GM23338 (cell line): ENCODE data around the gene SNAPC4. TPM values are rescaled to one million over a fixed set of nuclear protein-coding genes. Genes with fewer than 3 reads are reported as not detected.

Source experiments
- ATAC-seq: fragments of 200-7000 bp; cut with Tn5 transposase; 3 replicates; pipeline ENCODE4 v1.9.1; 2020
- DNase-seq: peaks from one replicate; pipeline ENCODE4 v3.0.0-alpha.2; 2015; ENCODE audit warnings: low spot score
- H2AFZ ChIP-seq: fragments of 200-600 bp; sonication (generic); 2 replicates; pipeline ENCODE4 v1.8.0; 2016; ENCODE audit warnings: antibody characterized with exemption, mild to moderate bottlenecking, moderate library complexity
- H3F3A ChIP-seq: fragments of 200-600 bp; sonication (generic); replicated peaks from 2 replicates; pipeline ENCODE4 v1.8.0; 2017; ENCODE audit warnings: antibody characterized with exemption, mixed run types, low read depth
- H3K27ac ChIP-seq: fragments of 200-600 bp; sonication (generic); 2 replicates; pipeline ENCODE4 v1.6.1; 2016; ENCODE audit warnings: low read depth
- H3K27me3 ChIP-seq: fragments of 200-600 bp; sonication (generic); 2 replicates; pipeline ENCODE4 v1.8.0; 2016; ENCODE audit warnings: mild to moderate bottlenecking, mixed run types, moderate library complexity; ENCODE audit not compliant: insufficient read depth
- H3K36me3 ChIP-seq: fragments of 200-600 bp; sonication (generic); 2 replicates; pipeline ENCODE4 v1.8.0; 2016; ENCODE audit warnings: mild to moderate bottlenecking; ENCODE audit not compliant: insufficient read depth
- H3K4me1 ChIP-seq: fragments of 200-600 bp; sonication (generic); 2 replicates; pipeline ENCODE4 v1.8.0; 2016; ENCODE audit warnings: mild to moderate bottlenecking, moderate library complexity; ENCODE audit not compliant: insufficient read depth
- H3K4me2 ChIP-seq: fragments of 200-600 bp; sonication (generic); 2 replicates; pipeline ENCODE4 v1.7.1; 2017; ENCODE audit warnings: mixed run types
- H3K4me3 ChIP-seq: fragments of 200-600 bp; sonication (generic); 2 replicates; pipeline ENCODE4 v1.6.1; 2016; ENCODE audit warnings: mixed run types
- H3K79me2 ChIP-seq: fragments of 200-600 bp; sonication (generic); replicated peaks from 2 replicates; pipeline ENCODE4 v1.8.0; 2017; ENCODE audit warnings: mild to moderate bottlenecking; ENCODE audit not compliant: insufficient read depth
- H3K9me2 ChIP-seq: fragments of 200-600 bp; sonication (generic); 2 replicates; pipeline ENCODE4 v1.8.0; 2017; ENCODE audit not compliant: insufficient read depth
- H4K20me1 ChIP-seq: fragments of 200-600 bp; sonication (generic); replicated peaks from 2 replicates; pipeline ENCODE4 v1.8.0; 2017; ENCODE audit warnings: mild to moderate bottlenecking; ENCODE audit not compliant: insufficient read depth
- H3K27ac Mint-ChIP-seq: 2 replicates; pipeline ENCODE4 v1.8.0; 2020; ENCODE audit warnings: inconsistent platforms, mild to moderate bottlenecking, moderate library complexity, mixed read lengths
- H3K27me3 Mint-ChIP-seq: 3 replicates; pipeline ENCODE4 v1.8.0; 2022; ENCODE audit warnings: low read depth, mild to moderate bottlenecking, moderate library complexity, mixed read lengths, inconsistent platforms; ENCODE audit not compliant: insufficient read depth, poor library complexity
- H3K36me3 Mint-ChIP-seq: 3 replicates; pipeline ENCODE4 v1.8.0; 2021; ENCODE audit warnings: low read depth, mild to moderate bottlenecking, inconsistent platforms, moderate library complexity, mixed read lengths
- H3K4me1 Mint-ChIP-seq: 3 replicates; pipeline ENCODE4 v1.8.0; 2020; ENCODE audit warnings: mild to moderate bottlenecking, inconsistent platforms, mixed read lengths
- H3K4me3 Mint-ChIP-seq: 3 replicates; pipeline ENCODE4 v1.8.0; 2021; ENCODE audit warnings: moderate library complexity, mild to moderate bottlenecking, inconsistent platforms, mixed read lengths
- H3K9me3 Mint-ChIP-seq: 3 replicates; pipeline ENCODE4 v1.8.0; 2020; ENCODE audit warnings: moderate library complexity, mild to moderate bottlenecking, inconsistent platforms, mixed read lengths
- CREB1 ChIP-seq: fragments of 250-450 bp; sonication (Bioruptor Pico); IDR thresholded peaks from 2 replicates; pipeline ENCODE4 v1.5.0; 2020; ENCODE audit warnings: low read depth, mild to moderate bottlenecking, moderate library complexity
- CTCF ChIP-seq, 2 experiments: fragments of 200-600 bp in 1 of 2; sonication (generic) in 1 of 2; conservative IDR thresholded peaks; 2 replicates each; pipeline versions ENCODE4 v1.5.1 to v1.6.1; 2016 to 2017; ENCODE audit warnings: antibody characterized with exemption in 2 of 2, low read depth in 2 of 2, mild to moderate bottlenecking in 2 of 2, moderate library complexity in 1 of 2
- ETS1 ChIP-seq: IDR thresholded peaks from 2 replicates; pipeline ENCODE4 v1.6.1; 2016; ENCODE audit warnings: antibody characterized with exemption
- EZH2 ChIP-seq: fragments of 200-600 bp; sonication (generic); IDR thresholded peaks from one replicate; pipeline ENCODE4 v1.8.0; 2017; ENCODE audit warnings: antibody characterized with exemption, mild to moderate bottlenecking, low read depth; ENCODE audit not compliant: unreplicated experiment
- EZH2phosphoT487 ChIP-seq: fragments of 200-600 bp; sonication (generic); IDR thresholded peaks from one replicate; pipeline ENCODE4 v1.8.1; 2018; ENCODE audit warnings: antibody characterized with exemption; ENCODE audit not compliant: unreplicated experiment
- JUNB ChIP-seq: IDR thresholded peaks from one replicate; pipeline ENCODE4 v1.6.1; 2016; ENCODE audit warnings: antibody characterized with exemption; ENCODE audit not compliant: unreplicated experiment
- STAT1 ChIP-seq: IDR thresholded peaks from one replicate; pipeline ENCODE4 v1.6.1; 2016; ENCODE audit warnings: antibody characterized with exemption; ENCODE audit not compliant: unreplicated experiment
- ZNF331 ChIP-seq: fragments of 250-450 bp; sonication (Bioruptor Pico); IDR thresholded peaks from 2 replicates; pipeline ENCODE4 v1.5.0; 2020; ENCODE audit warnings: low read depth, mild to moderate bottlenecking, moderate library complexity
- polyA plus RNA-seq: library from polyadenylated mRNA; unstranded; fragments of >200 nt; fragmentation: Nextera tagmentation; extraction: Ambion mirVana; gene quantifications from 2 replicates; pipeline ENCODE4 v1.2.1, GENCODE V29; 2016
- total RNA-seq: library from RNA; depleted of rRNA; stranded (reverse); fragments of >200 nt; shearing (Covaris generic); gene quantifications from 2 replicates; pipeline ENCODE4 v1.2.3, GENCODE V29; 2014
- TF ChIP-seq, protein P1 (sequence below): IDR thresholded peaks from one replicate; pipeline ENCODE4 v1.6.1; 2018; ENCODE audit warnings: antibody characterized with exemption; ENCODE audit not compliant: unreplicated experiment
- TF ChIP-seq, protein P2 (sequence below): fragments of 250-450 bp; sonication (Bioruptor Pico); IDR thresholded peaks from 2 replicates; pipeline ENCODE4 v1.5.0; 2020; ENCODE audit warnings: mild to moderate bottlenecking, moderate library complexity

The SNAPC4 gene
- total and polyA plus RNA-seq, 2 experiments from 2014 or later = 8.8 to 22.7 TPM

- peaks cover 1% of the 10 kb centered on the region for H3K27me3 Mint-ChIP-seq
- no peak overlapping the region for H2AFZ ChIP-seq
These were observed 20.1 kb downstream of the SNAPC4 start for GRCh38 chr9:136379891-136380290.

More at GRCh38 chr9:136379891-136380290, 20.1 kb downstream of the SNAPC4 start:
- H3K4me1 ChIP-seq = no peaks in the 10 kb centered on the region
- no peak for TF ChIP-seq EZH2
- TF ChIP-seq CTCF (conservative IDR thresholded peaks at IDR 0.05; ENCODE audit: low read depth in 2 of 2) = no peak
- no peak for TF ChIP-seq EZH2phosphoT487
- TF ChIP-seq, protein P1, sequence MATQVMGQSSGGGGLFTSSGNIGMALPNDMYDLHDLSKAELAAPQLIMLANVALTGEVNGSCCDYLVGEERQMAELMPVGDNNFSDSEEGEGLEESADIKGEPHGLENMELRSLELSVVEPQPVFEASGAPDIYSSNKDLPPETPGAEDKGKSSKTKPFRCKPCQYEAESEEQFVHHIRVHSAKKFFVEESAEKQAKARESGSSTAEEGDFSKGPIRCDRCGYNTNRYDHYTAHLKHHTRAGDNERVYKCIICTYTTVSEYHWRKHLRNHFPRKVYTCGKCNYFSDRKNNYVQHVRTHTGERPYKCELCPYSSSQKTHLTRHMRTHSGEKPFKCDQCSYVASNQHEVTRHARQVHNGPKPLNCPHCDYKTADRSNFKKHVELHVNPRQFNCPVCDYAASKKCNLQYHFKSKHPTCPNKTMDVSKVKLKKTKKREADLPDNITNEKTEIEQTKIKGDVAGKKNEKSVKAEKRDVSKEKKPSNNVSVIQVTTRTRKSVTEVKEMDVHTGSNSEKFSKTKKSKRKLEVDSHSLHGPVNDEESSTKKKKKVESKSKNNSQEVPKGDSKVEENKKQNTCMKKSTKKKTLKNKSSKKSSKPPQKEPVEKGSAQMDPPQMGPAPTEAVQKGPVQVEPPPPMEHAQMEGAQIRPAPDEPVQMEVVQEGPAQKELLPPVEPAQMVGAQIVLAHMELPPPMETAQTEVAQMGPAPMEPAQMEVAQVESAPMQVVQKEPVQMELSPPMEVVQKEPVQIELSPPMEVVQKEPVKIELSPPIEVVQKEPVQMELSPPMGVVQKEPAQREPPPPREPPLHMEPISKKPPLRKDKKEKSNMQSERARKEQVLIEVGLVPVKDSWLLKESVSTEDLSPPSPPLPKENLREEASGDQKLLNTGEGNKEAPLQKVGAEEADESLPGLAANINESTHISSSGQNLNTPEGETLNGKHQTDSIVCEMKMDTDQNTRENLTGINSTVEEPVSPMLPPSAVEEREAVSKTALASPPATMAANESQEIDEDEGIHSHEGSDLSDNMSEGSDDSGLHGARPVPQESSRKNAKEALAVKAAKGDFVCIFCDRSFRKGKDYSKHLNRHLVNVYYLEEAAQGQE = no peak
- no peak for TF ChIP-seq CREB1
- TF ChIP-seq STAT1 = no peak
- TF ChIP-seq ZNF331 (CRISPR knock-in tag) = no peak
- no peak for TF ChIP-seq ETS1
- TF ChIP-seq JUNB = no peak
- TF ChIP-seq, protein P2, sequence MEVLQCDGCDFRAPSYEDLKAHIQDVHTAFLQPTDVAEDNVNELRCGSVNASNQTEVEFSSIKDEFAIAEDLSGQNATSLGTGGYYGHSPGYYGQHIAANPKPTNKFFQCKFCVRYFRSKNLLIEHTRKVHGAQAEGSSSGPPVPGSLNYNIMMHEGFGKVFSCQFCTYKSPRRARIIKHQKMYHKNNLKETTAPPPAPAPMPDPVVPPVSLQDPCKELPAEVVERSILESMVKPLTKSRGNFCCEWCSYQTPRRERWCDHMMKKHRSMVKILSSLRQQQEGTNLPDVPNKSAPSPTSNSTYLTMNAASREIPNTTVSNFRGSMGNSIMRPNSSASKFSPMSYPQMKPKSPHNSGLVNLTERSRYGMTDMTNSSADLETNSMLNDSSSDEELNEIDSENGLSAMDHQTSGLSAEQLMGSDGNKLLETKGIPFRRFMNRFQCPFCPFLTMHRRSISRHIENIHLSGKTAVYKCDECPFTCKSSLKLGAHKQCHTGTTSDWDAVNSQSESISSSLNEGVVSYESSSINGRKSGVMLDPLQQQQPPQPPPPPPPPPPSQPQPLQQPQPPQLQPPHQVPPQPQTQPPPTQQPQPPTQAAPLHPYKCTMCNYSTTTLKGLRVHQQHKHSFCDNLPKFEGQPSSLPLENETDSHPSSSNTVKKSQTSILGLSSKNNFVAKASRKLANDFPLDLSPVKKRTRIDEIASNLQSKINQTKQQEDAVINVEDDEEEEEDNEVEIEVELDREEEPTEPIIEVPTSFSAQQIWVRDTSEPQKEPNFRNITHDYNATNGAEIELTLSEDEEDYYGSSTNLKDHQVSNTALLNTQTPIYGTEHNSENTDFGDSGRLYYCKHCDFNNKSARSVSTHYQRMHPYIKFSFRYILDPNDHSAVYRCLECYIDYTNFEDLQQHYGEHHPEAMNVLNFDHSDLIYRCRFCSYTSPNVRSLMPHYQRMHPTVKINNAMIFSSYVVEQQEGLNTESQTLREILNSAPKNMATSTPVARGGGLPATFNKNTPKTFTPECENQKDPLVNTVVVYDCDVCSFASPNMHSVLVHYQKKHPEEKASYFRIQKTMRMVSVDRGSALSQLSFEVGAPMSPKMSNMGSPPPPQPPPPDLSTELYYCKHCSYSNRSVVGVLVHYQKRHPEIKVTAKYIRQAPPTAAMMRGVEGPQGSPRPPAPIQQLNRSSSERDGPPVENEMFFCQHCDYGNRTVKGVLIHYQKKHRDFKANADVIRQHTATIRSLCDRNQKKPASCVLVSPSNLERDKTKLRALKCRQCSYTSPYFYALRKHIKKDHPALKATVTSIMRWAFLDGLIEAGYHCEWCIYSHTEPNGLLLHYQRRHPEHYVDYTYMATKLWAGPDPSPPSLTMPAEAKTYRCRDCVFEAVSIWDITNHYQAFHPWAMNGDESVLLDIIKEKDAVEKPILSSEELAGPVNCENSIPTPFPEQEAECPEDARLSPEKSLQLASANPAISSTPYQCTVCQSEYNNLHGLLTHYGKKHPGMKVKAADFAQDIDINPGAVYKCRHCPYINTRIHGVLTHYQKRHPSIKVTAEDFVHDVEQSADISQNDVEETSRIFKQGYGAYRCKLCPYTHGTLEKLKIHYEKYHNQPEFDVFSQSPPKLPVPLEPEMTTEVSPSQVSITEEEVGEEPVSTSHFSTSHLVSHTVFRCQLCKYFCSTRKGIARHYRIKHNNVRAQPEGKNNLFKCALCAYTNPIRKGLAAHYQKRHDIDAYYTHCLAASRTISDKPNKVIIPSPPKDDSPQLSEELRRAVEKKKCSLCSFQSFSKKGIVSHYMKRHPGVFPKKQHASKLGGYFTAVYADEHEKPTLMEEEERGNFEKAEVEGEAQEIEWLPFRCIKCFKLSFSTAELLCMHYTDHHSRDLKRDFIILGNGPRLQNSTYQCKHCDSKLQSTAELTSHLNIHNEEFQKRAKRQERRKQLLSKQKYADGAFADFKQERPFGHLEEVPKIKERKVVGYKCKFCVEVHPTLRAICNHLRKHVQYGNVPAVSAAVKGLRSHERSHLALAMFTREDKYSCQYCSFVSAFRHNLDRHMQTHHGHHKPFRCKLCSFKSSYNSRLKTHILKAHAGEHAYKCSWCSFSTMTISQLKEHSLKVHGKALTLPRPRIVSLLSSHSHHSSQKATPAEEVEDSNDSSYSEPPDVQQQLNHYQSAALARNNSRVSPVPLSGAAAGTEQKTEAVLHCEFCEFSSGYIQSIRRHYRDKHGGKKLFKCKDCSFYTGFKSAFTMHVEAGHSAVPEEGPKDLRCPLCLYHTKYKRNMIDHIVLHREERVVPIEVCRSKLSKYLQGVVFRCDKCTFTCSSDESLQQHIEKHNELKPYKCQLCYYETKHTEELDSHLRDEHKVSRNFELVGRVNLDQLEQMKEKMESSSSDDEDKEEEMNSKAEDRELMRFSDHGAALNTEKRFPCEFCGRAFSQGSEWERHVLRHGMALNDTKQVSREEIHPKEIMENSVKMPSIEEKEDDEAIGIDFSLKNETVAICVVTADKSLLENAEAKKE = no peak
- no peaks in the 10 kb centered on the region for H3K27me3 ChIP-seq
- H3K4me2 ChIP-seq = no peak overlapping the region
- Mint-ChIP-seq H3K4me3 (no peak overlapping the region), H3K27ac (no peak overlapping the region), H3K36me3 (peaks cover 27% of the 10 kb centered on the region), H3K4me1 (no peaks in the 10 kb centered on the region), H3K9me3 (no peaks in the 10 kb centered on the region)
- H4K20me1 ChIP-seq = peaks cover 4% of the 10 kb centered on the region; the same call in 1 of the 2 replicates
- H3K4me3 ChIP-seq = no peak overlapping the region
- no peak overlapping the region for H3K27ac ChIP-seq
- 0 out of 2 replicates have a peak, but pooled peaks cover under 1% of the 10 kb centered on the region for H3F3A ChIP-seq
- DNase-seq = no peak
- H3K9me2 ChIP-seq = no peaks in the 10 kb centered on the region
- ATAC-seq = no peak
- no peaks in the 10 kb centered on the region for H3K79me2 ChIP-seq
- peaks cover 5% of the 10 kb centered on the region; the same call in 1 of the 2 replicates for H3K36me3 ChIP-seq
